ENCODE measurements around the gene GPHA2.

The GPHA2 gene

DNA sequence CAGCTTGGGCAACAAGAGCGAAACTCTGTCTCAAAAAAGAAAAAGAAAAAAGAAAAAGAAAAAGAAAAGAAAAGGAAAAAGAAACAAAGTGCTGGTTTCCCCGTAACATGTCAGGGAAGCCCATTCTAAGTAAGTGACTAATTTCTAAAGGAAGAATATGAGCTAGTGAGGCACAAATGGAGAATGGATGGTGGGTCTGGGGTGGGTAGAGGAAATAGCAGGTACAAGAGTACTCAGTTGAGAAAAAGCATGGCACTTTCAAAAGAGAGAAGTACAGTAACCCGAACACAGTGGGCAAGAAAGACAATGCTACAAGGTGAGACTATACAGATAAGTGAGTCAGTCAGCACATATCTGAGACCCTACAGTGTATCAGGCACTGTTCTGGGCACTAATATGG, 31.7 kb upstream of the GPHA2 start:
- no peak for TF ChIP-seq CTCF (IDR thresholded peaks at IDR 0.05; ENCODE audit: insufficient read depth, missing control alignments)
- FAIRE-seq (no peak), DNase-seq (ENCODE audit: insufficient read length, low spot score) (no peak)

DNA sequence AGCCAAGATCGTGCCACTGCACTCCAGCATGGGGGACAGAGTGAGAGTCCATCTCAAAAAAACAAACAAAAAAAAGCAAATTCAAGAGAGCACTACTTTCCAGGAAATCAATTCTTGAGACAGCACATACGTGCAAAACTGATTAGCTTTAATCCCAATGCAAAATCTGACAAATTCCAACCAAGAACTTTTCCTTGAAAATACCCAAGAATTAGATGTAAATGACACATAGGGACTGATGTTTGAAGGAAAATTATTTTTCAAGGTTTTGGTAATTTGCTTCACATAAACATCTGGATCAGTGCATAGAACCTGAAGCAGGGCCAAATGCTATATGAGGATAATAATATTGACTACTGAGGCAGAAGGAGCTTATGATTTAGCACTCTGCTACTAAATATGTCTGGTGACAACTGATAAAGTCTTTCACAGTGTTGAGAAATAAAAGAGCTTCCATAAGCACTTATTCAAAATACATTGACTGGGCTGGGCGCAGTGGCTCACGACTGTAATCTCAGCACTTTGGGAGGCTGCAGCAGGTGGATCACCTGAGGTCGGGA, 27.5 kb upstream of the GPHA2 start:
- TF ChIP-seq CTCF (IDR thresholded peaks at IDR 0.05; ENCODE audit: insufficient read depth, missing control alignments): no peak
- FAIRE-seq (no peak), DNase-seq (ENCODE audit: insufficient read length, low spot score) (no peak)

DNA sequence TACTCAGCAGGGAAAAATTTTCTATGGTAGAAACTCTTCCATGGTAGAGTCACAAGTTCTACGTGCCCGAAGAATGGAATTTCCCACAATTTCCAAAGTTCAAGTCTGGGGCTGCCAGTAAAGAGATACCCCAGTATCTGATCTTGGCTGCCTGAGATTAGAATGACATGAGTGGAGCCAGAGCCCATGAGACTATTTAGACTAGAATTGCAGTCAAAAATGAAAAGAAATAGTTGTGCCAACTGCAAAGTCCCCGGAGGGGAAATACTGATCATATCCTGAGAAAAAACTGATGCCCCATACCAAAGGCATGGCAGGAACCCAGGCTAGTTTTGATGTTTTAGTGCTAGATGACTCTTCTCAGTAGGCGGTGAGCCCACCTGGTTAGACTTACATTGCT, 25.0 kb upstream of the GPHA2 start:
- no peak for DNase-seq (ENCODE audit: insufficient read length, low spot score)
- TF ChIP-seq CTCF (IDR thresholded peaks at IDR 0.05; ENCODE audit: insufficient read depth, missing control alignments): no peak
- FAIRE-seq: no peak

- no peak for TF ChIP-seq CTCF (IDR thresholded peaks at IDR 0.05; ENCODE audit: insufficient read depth, missing control alignments)
- no peak for DNase-seq (ENCODE audit: insufficient read length, low spot score)
- FAIRE-seq: no peak
Measured at GRCh38 chr11:64959498-64959897, 23.8 kb upstream of the GPHA2 start.

- TF ChIP-seq CTCF (IDR thresholded peaks at IDR 0.05; ENCODE audit: insufficient read depth, missing control alignments): no peak
- DNase-seq (ENCODE audit: insufficient read length, low spot score): no peak
- FAIRE-seq: no peak
Measured at GRCh38 chr11:64954201-64954600, 18.5 kb upstream of the GPHA2 start.

- TF ChIP-seq CTCF (IDR thresholded peaks at IDR 0.05; ENCODE audit: insufficient read depth, missing control alignments): no peak
- DNase-seq (ENCODE audit: insufficient read length, low spot score) (no peak), FAIRE-seq (no peak)
Measured at GRCh38 chr11:64951529-64951928, 15.8 kb upstream of the GPHA2 start.

DNA sequence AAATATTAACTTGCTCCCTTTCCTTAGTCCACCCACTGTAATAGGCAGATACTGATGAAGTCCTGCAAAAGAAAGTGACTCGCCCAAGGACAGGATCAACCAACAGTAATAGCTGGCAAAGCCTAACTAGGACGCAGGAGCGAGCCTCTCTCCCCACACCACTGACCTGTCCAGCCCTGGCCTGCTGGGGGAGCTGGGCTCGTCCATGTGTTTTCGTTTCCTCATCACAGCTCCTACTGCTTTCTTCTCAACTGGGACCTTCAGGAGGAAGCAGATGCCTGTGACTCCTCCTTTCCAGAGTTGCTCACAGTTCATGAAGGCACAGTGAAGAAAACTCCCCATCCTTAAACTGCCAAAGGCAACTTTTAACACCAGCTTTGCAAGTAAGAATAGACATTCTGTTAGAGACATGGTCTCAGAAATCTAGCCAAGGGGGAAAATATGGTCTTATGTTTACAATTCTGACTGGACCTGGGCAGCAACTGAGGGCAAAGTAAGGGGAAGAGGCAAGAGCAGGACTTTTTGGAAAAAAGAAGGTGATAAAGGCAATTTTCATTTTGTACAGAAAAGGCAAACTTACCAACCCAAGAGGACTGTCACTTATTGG, 11.6 kb upstream of the GPHA2 start:
- FAIRE-seq (no peak), DNase-seq (ENCODE audit: insufficient read length, low spot score) (no peak)
- no peak for TF ChIP-seq CTCF (IDR thresholded peaks at IDR 0.05; ENCODE audit: insufficient read depth, missing control alignments)

Measured in D721Med (cell line).